NCI-H526 (cell line): ENCODE measurements around the gene NLRP1.

Source experiments
- DNase-seq, 2 experiments: peaks; one replicate each; lab custom pipeline; 2025; lab: John Stamatoyannopoulos, UW

The NLRP1 gene

DNA sequence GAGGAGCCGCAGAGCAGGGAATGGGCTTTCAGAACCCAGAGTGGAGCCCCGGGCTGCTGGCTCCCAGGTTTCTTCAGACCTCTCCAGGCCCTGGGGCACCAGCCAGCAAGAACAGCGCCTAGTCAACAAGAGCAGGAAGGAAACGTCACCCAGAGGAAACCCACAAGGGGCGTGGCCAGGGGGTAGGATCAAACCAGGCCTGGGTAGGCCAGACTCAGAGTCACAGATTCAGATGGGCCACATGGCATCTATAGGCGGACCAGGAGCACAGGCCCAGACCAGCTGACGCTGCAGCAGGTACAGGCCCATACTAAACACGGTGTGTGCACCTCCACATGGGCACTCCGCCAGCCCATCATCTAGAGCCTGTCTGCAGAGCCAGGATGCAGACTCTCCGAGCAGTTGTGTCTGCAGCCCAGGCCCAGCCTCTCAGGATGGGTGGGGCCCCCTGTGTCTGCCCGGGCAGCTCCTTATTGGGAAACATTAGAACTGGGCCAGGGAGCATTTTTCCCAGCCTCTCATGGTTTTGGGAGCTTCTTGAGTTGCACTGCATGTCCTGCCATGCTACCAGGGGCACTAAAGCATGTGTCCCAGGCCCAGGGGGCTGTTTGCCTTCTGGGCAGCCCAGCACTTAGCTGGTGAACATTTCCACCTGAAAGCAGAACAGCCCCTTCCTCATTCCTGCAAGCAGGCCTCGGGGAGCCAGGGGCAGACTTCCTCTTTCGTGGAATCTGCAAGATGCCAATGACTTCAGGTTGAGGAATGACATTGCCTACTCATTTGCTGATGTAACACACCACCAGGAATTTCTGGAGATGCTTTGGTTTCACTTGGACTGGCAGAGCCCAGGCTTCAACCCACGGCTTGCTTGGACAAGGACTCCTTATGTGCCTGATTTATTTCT is at the start of gene NLRP1:
TSS of gene NLRP1 (minus strand) at position 127 of the 904 bp plus-strand sequence. CDS start 552 bp downstream, outside the sequence.
- no peak for DNase-seq

DNA sequence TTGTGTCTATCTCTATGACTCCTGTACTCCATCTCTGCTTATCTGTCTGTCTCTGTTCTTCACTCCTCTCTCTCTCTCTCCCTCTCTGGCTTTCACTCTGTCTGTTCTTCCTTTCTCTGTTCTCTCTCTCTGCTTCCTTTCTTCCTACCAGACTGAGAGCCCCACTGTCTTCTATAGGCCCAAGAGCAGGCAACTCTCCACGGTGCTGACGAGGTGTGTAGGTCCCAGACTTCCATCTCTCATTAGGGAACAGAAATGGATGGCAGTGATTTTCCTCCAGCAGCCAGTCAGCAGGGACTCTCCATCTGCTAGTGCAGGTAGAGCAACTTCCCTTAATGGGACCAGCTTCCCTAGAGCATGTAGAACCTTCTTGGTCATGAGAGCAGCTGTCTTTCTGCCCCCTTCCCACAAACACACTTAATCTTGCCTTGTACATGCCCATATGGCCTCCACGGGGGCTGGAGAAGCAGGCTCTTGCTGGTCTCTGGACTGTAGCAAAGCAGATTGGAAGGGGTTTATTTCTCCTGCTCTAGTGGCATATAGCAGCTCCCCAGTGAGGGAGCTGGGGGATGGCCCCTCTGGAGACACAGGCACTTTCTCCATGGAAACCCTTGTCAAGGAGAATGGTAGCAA is 47.8 kb upstream of the NLRP1 start:
- DNase-seq: no peak

DNA sequence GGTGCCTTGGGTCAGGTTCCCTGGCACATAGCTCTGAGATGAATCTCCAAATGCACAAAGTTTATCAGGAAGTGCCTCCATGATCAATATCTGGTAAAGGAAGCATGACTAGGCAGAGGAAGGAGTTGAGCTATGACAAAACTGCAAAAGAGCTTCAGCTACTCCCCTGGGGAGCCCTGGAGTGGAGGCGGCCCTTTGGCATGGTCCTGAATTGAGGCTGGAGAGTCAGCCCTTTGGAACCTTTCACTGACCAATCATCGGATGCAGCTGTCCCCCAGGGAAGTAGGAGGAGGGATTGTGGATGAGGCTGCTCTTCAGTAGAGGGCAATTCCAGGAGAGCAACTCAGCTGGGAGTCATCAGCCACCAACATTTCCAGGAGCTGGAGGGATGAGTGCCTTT is 46.1 kb upstream of the NLRP1 start:
- no peak for DNase-seq

DNA sequence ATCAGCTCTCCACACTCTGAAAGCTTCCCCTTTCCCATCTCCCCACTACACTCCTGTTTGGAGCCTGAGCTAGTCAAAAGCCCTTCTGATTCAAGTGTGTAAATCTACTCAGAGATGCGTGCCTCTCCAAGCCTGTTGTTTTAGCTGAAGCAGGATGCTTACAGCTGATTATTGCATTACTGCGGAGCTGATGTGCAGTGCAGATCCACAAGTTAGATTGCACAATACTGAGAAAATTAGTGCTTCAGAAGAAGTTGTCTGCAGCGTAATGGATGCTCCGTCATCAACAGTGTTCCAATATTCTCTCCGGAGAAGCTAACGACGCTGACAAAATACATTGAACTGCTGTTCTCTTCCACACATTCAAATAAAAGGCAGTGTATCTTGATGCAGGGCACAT is 44.8 kb upstream of the NLRP1 start:
- DNase-seq: no peak

DNA sequence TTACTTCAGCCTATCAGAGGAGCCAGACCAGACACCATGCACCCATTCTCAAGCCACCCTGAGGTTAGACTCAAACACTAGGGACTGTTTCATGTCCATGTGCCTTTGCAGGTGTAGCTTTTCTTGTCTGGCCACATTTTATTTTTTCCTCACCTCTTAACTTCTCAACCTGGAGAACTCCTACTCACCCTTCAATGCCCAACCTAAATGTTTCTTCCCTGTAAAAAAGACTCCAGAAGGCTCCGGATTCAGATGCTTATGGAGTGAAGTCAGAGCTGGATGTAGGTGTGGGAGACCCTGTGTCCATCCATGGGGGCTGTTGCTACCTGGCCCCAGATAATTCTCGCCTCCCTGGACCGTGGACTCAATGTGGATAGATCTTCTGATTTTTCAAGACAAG is 44.0 kb upstream of the NLRP1 start:
- DNase-seq: no peak

DNA sequence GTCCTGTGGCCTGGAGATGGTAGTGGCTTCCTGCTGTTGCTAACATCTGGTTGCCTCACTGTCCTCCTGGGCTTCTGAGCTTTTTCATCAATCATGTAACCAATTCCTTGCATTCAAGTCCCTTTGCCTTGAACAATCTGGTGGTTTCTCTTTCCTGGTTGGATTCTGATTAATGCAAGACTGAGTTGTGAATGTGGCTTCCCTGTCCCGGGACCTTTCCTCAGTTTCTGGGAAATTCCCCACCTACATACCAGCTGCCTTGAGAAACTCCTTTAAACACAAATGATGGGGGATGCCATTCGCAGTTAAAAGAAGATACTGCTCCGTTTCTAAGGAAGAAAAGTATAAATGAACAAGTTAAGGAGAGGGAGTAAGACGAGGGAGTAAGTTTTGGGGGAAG is 39.9 kb upstream of the NLRP1 start:
- no peak for DNase-seq

DNA sequence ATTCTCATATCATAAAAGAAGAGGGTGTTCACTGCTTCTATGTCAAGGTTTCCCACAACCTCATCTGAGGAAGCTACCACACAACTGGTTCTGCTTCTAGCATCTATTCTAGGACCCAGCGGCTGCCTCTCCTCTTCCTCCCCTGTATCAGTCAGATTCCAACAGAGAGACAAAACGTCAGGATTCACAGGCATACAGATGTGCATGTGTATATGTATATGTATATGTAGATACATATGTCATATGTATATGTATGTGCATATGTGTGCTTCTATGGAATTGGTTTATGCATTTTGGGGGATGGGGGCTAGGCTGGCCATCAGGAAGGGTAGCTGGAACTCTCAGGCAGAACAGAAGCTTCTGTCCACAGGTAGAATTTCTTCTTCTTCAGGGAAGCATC is 37.4 kb upstream of the NLRP1 start:
- no peak for DNase-seq

DNA sequence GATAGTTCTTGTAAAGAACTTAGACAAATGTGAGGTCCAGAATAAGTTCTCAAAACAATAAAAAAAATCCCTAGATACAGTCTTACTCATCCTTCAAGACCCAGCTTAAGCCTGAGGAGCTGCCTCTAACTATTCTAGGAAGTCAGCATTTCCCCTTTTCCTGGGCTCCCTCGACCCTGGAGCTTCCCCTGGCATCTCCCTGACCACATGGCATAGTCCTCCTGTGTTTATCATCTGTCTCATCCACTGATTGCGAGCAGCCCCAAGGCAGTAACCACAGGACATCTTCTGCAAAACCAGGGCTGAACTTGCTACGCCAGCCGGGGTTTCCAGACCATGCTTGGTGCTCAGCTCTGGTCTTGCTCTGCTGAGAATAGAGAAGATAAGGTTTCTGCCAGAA is 36.7 kb upstream of the NLRP1 start:
- DNase-seq: no peak

DNA sequence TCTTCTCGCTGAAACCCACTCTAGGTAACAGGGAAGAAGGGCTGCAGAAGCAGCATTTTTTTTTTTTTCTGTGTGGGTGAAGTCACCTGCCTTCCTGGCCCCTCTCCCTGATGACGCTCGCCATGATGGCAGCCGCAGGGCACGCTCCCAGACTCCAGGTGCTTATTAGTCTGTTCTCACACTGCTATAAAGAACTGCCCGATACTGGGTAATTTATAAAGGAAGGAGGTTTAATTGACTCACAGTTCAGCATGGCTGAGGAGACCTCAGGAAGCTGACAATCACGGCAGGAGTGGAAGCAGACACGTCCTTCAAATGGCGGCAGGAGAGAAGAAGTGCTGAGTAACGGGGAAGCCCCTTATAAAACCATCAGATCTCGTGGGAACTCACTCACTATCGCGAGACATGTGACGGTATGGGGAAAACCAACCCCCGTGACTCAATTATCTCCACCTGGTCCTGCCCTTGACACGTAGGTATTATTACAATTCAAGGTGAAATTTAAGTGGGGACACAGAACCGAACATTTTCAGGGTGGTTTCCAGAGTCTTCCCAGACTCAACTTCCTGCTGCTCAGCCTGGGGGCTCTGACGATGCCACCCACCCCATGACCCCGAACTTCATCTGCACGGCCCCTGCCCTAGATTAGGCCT is 34.9 kb upstream of the NLRP1 start:
- no peak for DNase-seq

DNA sequence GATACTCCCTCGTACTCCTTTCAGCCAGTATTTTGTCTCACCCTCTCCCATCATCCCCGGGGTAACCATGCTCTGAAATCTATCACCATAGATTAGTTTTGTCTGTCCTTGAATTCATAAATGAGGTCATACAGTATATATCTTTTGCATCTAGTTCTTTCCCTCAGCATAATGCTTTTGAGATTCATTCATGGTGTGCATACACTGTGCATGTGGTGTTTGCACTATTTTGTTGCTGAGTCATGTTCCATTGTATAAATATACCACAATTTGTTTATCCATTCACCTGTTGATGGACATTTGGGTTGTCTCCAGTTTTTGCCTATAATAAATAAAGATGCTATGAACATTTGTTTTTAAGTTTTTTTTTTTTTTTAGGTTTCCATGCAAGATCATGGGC is 34.2 kb upstream of the NLRP1 start:
- DNase-seq: no peak

DNA sequence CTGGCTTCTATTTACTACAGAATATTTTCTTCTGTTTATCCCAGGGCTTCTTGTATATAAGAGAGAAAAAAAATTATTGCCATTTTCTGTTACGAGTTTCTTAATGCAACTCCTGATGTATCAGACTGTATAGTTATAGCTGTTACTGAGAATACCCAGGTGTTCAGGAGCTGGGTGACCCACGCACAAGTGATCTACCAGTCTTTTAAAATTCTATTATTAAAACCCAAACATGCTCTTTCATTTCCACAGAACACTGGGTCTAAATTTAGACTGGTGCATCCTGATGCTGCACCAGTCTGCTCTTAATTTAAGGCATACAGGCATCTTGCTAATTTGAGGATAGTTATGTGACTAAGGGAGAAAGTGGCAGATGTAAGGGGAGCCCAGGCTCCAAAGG is 31.2 kb upstream of the NLRP1 start:
- no peak for DNase-seq

DNA sequence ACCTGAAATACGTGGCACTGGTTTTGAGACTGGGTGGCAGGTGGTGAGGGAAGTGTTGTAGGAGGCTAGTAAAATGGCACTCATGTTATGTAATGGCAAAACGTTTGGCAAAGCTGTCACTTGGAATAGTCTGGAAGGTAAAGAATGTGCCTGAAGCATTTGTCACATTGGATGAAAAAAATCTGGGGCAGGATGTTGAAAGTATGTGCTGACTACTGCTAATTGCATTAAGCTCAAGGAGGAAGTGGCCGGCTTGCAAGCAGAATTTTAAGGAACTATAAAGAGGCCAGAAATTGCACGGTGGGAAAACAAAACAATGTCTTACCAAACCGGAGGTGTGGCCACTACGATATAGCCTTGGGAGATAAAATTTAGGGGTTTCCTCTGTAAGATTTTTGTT is 26.6 kb upstream of the NLRP1 start:
- DNase-seq: no peak

DNA sequence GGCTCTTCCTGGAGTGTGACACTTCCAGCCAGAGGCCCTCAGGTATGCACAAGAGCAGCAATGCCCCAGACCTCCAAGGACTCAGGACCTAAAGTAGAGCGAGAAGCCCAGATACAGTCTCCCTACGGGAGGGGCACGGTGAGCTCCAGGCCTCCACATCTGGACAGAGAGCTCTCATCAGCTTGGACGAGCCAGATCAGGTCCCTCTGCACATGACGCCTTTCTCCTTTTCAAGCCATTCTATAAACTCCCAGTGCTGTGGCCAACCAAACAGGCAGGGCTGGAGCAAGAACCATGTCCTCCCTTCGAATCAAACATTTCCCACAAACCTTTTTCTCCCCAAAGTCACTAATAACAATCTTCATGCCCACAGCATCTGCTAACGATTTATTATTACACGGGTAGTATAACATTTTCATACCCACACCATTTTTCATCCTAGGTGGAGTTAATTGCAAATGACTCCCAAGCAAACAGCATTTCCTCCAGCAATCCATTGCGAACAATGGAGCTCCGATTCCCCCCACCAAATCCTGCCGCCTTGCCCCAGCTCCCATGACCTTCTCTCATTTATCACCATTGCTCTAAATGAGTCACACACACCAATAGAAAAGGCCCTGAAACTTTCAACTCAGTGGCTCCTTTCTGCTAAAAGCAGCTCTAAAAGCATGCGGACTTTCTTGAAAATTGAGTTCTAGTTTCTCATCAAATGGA is 24.2 kb upstream of the NLRP1 start:
- no peak for DNase-seq

DNA sequence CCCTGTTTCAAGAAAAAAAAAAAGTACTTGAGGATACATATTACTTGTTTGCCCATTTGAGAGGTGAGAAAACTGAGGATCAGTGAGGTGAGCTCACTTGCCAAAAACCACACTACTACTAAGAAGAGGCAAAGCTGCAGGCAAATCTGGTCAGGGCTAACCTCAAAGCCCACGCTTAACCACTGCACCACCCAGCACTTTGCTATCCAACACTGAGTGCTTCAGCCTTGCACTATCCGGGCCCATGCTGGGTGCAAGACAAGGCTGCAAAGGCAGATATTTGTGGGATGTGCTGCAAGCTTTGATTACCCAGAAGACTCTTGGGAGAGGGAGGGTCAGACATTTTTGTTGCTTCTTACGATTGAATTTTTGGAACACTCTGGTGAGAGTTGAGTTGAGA is 23.6 kb upstream of the NLRP1 start:
- no peak for DNase-seq

DNA sequence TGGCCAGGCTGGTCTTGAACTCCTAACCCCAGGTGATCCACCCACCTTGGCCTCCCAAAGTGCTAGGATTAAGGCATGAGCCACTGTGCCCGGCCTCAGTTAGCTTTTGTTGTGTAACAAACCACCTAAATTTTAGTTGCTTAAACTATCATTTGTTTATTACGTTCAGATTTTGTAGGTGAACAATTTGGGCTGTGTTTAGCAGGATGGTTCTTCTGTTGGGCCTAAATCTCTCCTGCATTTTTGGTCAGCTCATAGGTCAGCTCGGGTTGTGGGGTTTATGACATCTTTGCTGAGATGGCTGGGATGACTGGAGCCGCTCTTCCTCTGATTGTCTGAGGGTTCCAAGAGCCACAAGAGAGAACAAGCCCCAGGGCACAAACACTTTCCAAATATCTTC is 21.1 kb upstream of the NLRP1 start:
- DNase-seq: no peak

DNA sequence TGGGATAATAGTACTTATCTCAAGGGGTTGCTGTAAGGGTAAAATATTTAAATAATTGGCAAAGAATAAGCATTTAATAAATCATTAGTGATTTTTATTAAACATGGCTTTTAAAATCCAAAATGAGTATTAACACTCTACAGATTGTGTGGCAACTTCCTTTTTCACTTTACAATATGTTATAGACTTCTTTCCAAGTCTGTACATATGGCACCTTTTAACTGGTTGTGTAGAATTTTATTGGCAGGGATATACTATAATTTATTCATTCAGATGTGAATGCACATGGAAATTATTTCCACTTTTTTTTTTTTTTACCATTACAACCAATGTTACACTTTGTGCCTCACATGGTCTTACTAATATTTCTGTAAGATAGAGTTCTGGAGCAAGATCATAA is 15.7 kb upstream of the NLRP1 start:
- no peak for DNase-seq

DNA sequence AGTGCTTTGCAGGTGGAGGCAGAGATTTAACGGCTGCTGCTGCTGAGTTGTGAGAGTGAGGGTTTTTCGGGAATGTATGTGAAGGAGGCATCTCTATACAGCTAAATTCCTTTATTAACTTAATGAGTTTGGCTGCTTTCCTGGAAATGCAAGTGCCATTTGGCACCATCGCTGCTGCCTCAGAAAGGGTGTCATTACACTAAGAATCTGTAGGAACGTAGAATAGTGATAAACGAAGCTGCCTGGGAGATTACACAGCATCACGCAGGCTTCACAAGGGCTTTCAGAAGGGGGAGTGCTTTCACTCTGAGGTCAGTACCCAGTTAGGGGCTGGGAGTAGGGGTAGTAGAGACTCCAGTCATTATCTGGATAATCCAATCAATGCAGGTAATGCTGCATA is 14.1 kb upstream of the NLRP1 start:
- DNase-seq: no peak

DNA sequence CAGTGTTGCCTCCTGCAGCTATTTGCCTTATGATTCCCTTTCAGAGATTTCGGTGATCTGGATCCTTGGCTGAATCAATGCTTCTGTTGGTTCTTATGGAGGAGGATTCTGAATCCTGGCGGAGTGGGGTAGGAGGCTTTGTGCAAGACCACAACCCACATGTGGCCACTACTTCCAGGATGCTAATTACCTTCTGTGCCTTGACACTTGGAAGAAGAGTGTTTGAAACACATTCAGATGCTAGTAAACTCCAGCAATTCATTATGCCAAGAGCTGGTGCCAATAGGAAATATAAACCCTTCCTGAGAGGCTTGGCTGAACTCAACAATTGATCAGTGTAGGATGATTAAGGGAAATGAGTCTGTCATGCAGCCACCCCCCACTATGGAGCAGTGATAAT is 12.1 kb upstream of the NLRP1 start:
- no peak for DNase-seq

DNA sequence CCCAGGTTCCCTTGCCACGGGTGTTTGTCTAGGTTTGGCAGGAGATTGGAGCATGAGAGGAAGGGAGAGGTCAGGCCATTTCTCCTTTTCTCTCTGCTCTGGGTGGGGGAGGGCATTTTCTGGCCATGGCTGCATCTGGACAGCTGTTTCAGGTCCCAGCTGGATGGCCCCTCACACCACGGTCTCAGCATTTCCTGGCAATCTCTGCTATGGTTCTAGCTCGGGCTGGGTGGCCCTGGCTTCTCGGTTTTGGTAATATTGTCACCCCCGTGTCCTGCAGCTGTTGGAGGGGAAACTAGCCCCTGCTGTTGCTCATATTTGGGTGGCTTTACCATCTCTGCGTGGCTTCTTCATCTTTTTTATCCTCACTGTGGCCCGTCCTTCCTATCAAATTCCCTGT is 11.5 kb upstream of the NLRP1 start:
- DNase-seq: no peak

DNA sequence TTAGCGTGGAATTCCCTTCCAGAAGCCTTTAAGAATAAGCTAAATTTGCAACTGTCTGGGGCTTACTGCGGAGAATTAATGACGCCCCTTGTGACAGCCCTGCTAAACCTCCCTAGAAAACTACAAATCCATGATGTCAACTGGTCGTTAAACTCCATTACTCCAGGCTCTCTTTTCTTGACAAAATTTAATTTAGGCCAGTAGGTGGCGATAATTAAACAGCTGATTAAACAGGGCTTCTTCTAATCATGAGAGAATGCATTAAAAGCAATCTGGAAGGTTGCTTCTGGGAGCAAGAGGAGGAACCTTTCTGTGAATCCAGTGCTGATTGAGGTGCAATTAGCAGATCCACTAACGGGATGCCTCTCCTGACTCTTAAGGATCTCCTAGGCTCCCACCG is 8.1 kb upstream of the NLRP1 start:
- peak; percentile 50 to 76 for DNase-seq

DNA sequence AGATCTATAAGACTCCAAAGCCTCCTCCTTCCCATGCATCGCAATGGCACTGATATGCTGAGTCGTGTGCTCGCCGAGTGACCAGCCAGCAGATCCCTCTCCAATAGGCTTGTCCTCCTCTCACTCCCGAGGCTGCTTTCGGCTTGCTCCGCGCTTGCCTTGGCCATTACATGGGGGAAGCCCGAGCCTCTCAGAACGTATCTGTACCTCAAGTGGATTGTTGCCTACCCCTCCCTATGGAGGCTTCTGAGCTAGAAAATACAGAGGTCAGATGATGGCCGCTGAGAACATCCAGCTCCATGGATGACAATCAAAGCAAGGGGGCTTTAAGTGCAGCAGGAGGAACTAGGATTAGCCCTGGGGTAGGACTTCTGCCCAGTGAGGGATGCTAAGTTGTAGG is 7.7 kb upstream of the NLRP1 start:
- DNase-seq: no peak

DNA sequence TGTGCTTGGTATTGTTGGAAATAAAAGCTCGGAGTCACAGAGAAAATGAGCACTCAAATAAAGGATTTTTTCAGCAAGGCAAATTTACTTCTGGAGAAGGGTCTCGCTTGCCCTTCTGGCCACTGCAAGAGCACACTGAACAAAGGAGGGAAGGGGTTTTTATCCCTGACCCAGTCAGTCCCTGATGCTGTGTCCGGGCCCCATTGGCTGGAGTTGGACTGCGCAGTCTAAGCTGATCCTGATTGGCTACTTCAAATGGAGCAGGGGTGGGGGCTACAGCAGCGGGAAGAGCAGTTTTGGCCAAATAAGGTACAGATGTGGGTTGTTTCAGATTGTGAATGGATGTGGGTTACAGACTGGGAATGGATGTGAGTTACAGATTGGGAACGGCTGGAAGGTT is 4.3 kb upstream of the NLRP1 start:
- DNase-seq: no peak
